GM21447 (cell line): ENCODE results near the gene AFM.
"Not testable (repeated sequence)": the region's sequence is repeated elsewhere in the genome, so short reads cannot be mapped to it uniquely, and the experiment has no call there.

Experiments
- ATAC-seq: cut with Tn5 transposase; IDR thresholded peaks from one replicate; pipeline ENCODE4 v1.9.1; 2021; ENCODE audit not compliant: unreplicated experiment

Gene AFM

GRCh38 chr4:73499996-73500765 lies 18.6 kb downstream of the AFM start:
- ATAC-seq: no peak

GRCh38 chr4:73501664-73502265 lies 20.2 kb downstream of the AFM start:
- no peak for ATAC-seq

GRCh38 chr4:73505567-73505966 lies 24.0 kb downstream of the AFM start:
- ATAC-seq: no peak

GRCh38 chr4:73507541-73507940 lies 26.0 kb downstream of the AFM start:
- no peak for ATAC-seq

- no peak for ATAC-seq
These were observed 27.1 kb downstream of the AFM start for GRCh38 chr4:73508651-73509050.

GRCh38 chr4:73518340-73518739 lies 36.8 kb downstream of the AFM start:
- no peak for ATAC-seq

- no peak for ATAC-seq
These were observed 39.3 kb downstream of the AFM start for GRCh38 chr4:73520821-73521220.

- ATAC-seq: no peak
These were observed 41.6 kb downstream of the AFM start for GRCh38 chr4:73523126-73523525.

GRCh38 chr4:73525611-73526010 lies 44.1 kb downstream of the AFM start:
- ATAC-seq: no peak

- ATAC-seq: peak; percentile 73
These were observed 45.7 kb downstream of the AFM start for GRCh38 chr4:73527196-73527595.

GRCh38 chr4:73528171-73528570 lies 46.6 kb downstream of the AFM start:
- ATAC-seq: no peak

GRCh38 chr4:73533515-73534422 lies 52.2 kb downstream of the AFM start:
- ATAC-seq: no peak

GRCh38 chr4:73538162-73538561 lies 56.6 kb downstream of the AFM start:
- ATAC-seq: no peak

- no peak for ATAC-seq
These were observed 57.8 kb downstream of the AFM start for GRCh38 chr4:73539386-73539785.

- no peak for ATAC-seq
These were observed 59.3 kb downstream of the AFM start for GRCh38 chr4:73540826-73541225.

- ATAC-seq: no peak
These were observed 59.7 kb downstream of the AFM start for GRCh38 chr4:73541251-73541650.

- no peak for ATAC-seq
These were observed 63.1 kb downstream of the AFM start for GRCh38 chr4:73544620-73545019.

- not testable (repeated sequence) for ATAC-seq
These were observed 69.3 kb downstream of the AFM start for GRCh38 chr4:73550865-73551264.
